Measurements from ENCODE around the gene KCNJ15.
A peak's percentile ranks its signal among the peaks of the same experiment; 100 is the strongest.

Gene KCNJ15

GRCh38 chr21:38221594-38221993 is 35.2 kb upstream of the KCNJ15 start:
- TF ChIP-seq, protein P1, sequence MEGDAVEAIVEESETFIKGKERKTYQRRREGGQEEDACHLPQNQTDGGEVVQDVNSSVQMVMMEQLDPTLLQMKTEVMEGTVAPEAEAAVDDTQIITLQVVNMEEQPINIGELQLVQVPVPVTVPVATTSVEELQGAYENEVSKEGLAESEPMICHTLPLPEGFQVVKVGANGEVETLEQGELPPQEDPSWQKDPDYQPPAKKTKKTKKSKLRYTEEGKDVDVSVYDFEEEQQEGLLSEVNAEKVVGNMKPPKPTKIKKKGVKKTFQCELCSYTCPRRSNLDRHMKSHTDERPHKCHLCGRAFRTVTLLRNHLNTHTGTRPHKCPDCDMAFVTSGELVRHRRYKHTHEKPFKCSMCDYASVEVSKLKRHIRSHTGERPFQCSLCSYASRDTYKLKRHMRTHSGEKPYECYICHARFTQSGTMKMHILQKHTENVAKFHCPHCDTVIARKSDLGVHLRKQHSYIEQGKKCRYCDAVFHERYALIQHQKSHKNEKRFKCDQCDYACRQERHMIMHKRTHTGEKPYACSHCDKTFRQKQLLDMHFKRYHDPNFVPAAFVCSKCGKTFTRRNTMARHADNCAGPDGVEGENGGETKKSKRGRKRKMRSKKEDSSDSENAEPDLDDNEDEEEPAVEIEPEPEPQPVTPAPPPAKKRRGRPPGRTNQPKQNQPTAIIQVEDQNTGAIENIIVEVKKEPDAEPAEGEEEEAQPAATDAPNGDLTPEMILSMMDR (IDR thresholded peaks at IDR 0.05; ENCODE audit: low read length, missing control alignments) = no peak
- peak; percentile 15 for DNase-seq (ENCODE audit: low read depth)
- no peak overlapping the region for H3K4me3 ChIP-seq (replicated peaks; ENCODE audit: low read depth, low read length)

GRCh38 chr21:38223893-38224540 is 32.8 kb upstream of the KCNJ15 start:
- peak; percentile 48 for DNase-seq (ENCODE audit: low read depth)
- H3K4me3 ChIP-seq (replicated peaks; ENCODE audit: low read depth, low read length) = no peak overlapping the region
- TF ChIP-seq, protein P1 (IDR thresholded peaks at IDR 0.05; ENCODE audit: low read length, missing control alignments) = no peak

DNA sequence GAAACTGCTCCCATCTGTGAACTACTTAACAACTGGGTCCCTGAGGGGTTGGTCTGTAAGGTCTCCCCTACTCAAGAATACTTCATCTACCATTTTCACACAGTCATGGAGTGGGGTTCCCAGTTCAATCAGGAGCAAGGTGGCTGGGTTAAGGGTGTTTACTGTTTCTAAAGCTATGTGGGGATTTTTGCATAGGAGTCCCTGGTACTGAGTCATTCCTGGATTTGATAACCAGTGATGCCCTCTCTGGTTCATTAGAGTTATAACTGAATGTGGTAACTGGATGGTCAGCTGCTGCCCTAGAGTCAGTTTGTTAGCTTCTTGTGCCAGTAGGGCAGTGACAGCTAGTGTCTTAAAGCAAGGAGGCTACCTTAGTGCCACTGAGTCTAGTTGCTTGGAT is 29.4 kb upstream of the KCNJ15 start:
- no peak overlapping the region for H3K4me3 ChIP-seq (replicated peaks; ENCODE audit: low read depth, low read length)
- TF ChIP-seq, protein P1 (IDR thresholded peaks at IDR 0.05; ENCODE audit: low read length, missing control alignments) = no peak
- DNase-seq (ENCODE audit: low read depth) = no peak

- no peak overlapping the region for H3K4me3 ChIP-seq (replicated peaks; ENCODE audit: low read depth, low read length)
- TF ChIP-seq, protein P1 (IDR thresholded peaks at IDR 0.05; ENCODE audit: low read length, missing control alignments) = no peak
- DNase-seq (ENCODE audit: low read depth) = no peak
Measured at GRCh38 chr21:38228115-38228514, 28.7 kb upstream of the KCNJ15 start.

- TF ChIP-seq, protein P1 (IDR thresholded peaks at IDR 0.05; ENCODE audit: low read length, missing control alignments) = no peak
Measured at GRCh38 chr21:38228537-38228936, 28.3 kb upstream of the KCNJ15 start.

GRCh38 chr21:38229260-38229877 is 27.4 kb upstream of the KCNJ15 start:
- TF ChIP-seq, protein P1 (IDR thresholded peaks at IDR 0.05; ENCODE audit: low read length, missing control alignments) = no peak
- H3K4me3 ChIP-seq (replicated peaks; ENCODE audit: low read depth, low read length) = no peak overlapping the region
- peak; percentile 18 for DNase-seq (ENCODE audit: low read depth)

More at GRCh38 chr21:38228537-38228936, 28.3 kb upstream of the KCNJ15 start:
- no peak for DNase-seq (ENCODE audit: low read depth)
- H3K4me3 ChIP-seq (replicated peaks; ENCODE audit: low read depth, low read length) = no peak overlapping the region

Measured in fibroblast of pulmonary artery (primary cell).